ENCODE results near the gene YBX2.

DNA sequence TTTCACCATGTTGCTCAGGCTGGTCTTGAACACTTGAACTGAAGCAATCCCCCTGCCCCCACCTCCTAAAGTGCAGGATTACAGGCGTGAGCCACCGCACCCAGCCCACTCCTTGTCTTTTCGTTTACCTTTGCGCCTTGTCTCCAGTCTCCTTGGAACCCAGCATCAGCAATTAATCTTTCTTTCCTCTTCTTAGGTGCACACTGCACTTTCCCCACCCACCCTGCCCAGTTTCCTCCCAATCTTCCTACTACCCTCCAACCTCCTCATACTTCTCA lies 30.7 kb downstream of the YBX2 start:
- TF ChIP-seq, protein P1, sequence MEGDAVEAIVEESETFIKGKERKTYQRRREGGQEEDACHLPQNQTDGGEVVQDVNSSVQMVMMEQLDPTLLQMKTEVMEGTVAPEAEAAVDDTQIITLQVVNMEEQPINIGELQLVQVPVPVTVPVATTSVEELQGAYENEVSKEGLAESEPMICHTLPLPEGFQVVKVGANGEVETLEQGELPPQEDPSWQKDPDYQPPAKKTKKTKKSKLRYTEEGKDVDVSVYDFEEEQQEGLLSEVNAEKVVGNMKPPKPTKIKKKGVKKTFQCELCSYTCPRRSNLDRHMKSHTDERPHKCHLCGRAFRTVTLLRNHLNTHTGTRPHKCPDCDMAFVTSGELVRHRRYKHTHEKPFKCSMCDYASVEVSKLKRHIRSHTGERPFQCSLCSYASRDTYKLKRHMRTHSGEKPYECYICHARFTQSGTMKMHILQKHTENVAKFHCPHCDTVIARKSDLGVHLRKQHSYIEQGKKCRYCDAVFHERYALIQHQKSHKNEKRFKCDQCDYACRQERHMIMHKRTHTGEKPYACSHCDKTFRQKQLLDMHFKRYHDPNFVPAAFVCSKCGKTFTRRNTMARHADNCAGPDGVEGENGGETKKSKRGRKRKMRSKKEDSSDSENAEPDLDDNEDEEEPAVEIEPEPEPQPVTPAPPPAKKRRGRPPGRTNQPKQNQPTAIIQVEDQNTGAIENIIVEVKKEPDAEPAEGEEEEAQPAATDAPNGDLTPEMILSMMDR (conservative IDR thresholded peaks at IDR 0.05) = no peak
- TF ChIP-seq EZH2 (IDR thresholded peaks at IDR 0.05; ENCODE audit: low read depth) = no peak

All from PC-9 (cell line).